GM19467 (cell line): ENCODE measurements around the gene IFT88.

Experiments used
- ATAC-seq: cut with Tn5 transposase; IDR thresholded peaks from one replicate; pipeline ENCODE4 v1.9.1; 2021; ENCODE audit warnings: mild to moderate bottlenecking, moderate library complexity; ENCODE audit not compliant: unreplicated experiment

Gene IFT88

DNA sequence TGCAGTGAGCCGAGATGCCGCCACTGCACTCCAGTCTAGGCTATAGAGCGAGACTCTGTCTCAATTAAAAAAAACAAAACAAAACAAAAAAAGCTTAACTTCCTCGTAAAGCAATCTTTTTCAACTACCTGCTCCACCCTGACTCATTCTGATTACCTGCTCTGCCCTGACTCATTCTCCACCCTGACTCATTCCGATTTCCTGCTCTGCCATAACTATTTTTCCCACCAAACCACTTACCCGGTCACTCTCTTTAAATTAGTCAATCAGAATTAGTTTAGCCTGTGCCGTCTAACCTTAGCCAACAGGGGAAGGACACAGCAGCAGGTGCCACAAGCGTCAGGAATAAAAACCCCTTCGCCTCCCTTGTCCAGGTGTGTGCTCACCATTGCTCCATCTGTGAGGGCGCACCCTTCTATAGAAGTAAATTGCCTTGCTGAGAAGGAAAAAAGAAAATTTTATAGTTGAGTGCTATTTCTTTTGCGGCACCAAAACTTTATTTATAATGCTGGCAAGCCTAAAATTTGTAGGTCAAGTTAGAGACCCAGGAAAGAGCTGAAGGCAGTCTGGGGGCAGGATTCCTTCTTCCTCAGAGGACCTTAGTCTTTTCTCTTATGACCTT, 1.7 kb upstream of the IFT88 start:
- ATAC-seq: no peak

DNA sequence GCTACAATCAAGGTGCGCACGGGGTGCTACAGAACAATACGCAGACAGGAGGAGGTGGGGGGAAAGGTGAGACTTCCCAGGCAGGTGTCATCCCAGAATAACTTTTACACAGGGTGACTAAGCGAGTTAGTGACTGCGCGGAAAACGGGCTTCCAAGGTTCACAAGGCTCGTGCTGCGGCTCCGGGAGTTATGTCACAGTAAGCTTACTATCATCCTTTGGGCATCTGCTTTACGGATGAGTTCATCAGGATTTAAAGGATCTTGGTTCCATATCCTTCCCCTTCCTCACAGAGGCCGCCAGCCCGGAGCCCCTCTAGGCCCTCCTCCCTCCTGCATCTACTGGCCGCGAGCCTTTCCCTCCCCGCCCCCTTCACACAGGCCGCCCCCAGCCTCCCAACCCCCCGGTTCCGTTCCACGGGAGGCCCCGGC, 474 bp upstream of the IFT88 start:
- no peak for ATAC-seq

DNA sequence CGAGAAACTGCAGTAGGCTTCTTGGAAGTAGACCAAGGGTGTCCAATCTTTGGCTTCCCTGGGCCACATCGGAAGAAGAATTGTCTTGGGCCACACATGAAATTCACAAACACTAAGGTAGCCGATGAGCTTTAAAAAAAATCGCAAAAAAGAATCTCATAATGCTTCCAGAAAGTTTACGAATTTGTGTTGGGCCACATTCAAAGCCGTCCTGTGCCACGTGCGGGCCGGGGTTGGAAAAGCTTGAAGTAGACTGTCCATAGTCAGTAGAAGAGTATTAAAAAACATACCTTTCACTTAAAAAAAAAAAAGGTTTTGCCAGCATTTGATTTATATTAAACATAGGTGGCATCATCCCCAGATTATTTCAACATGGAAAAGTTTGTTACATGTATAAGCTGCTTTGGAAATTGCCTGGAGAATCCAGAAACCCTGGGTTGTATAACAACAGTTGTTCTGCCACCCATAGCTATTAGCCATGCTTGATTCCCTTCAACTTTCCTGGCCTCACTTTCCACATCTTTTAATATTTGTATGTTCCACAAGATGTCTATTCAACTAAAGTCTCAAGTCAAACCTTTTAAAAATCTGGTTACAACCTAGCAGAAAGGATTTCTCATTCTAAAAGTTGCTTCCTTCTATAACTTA, 1.0 kb downstream of the IFT88 start:
- no peak for ATAC-seq

DNA sequence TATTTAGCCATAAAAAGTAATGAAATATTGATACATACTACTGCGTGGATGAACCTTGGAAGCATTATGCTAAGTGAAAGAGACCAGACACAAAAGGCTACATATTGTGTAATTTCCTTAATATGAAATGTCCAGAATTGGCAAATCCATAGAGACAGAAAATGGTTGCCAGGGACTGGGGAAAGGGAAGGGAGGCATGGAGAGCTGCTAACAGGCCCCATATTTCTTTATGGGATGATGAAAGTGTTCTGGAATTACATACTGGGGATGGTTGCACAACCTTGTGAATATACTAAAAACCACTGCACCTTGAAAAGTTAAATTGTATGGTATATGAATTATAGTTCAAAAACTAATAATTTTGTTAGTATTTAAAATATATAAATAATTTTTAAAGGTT, 3.6 kb downstream of the IFT88 start:
- ATAC-seq: no peak

GRCh38 chr13:20571676-20572075, 4.7 kb downstream of the IFT88 start:
- no peak for ATAC-seq

DNA sequence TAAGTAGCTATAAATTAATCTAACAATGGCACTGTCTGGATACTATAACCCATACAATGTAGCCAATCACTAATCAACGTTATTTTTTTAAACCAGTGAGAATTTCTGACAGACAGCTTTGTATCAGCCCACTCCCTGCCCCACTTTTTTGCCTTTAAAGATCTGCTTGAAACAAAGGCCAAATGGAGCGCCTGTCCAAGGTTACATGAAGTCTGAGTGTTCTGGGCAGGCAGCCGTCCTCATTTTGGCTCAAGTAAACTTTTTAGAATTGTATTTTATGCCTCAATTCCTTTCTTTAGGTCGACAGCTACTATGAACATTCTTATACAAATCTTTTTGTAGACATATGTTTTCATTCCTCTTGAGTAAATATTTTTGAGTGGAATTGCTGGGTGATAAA, 6.2 kb downstream of the IFT88 start:
- ATAC-seq: no peak

GRCh38 chr13:20573636-20574035, 6.7 kb downstream of the IFT88 start:
- no peak for ATAC-seq

GRCh38 chr13:20579191-20579590, 12.2 kb downstream of the IFT88 start:
- no peak for ATAC-seq

GRCh38 chr13:20580257-20580656, 13.3 kb downstream of the IFT88 start:
- ATAC-seq: no peak

GRCh38 chr13:20582026-20582425, 15.1 kb downstream of the IFT88 start:
- ATAC-seq: no peak

DNA sequence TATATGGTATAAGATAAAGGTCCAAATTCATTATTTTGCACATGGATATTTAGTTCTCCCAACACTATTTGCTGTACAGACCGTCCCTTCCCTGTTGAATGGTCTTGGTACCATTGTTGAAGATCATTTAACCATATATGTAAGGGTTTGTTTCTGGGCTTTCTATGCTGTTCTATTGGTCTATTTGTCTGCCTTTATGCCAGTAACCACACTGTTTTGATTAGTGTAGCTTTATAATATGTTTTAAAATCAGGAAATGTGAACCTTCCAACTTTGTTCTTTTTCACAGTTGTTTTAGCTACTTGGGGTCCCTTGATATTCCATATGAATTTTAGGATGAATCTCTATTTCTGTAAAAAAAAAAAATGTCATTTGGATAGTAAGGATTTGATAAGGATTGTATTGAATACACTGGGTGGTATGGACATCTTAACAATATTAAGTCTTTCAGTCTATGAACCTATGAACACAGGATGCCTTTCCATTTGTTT, 16.9 kb downstream of the IFT88 start:
- ATAC-seq: no peak

- no peak for ATAC-seq
Observed at GRCh38 chr13:20585371-20585770, 18.4 kb downstream of the IFT88 start.

DNA sequence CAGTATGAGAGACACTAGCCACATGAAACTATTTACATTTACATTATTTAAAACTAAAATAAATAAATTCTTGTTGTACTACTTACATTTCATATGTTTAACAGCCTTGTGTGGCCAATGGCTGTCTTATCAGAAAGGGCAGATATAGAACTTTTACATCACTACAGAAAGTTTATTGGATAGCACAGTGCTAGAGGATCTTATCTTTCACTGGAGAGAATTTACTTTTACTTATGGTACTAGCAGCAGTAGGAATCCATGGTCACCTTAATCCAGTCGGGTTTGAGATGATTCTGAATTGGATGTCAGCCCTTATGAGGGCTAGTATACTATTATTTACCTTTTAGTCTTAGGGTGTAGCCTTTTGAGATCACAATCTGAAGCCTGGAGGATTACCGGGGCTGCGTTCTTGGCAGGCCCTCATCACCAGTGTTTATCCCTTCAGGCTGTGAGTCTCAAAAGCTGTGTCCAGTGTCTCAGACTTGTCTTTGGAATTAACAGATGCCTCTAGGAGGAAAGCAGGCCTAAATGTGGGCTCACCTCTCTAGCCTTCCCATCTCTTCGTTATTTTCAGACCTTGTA, 21.7 kb downstream of the IFT88 start:
- ATAC-seq: no peak

GRCh38 chr13:20590561-20590960, 23.6 kb downstream of the IFT88 start:
- ATAC-seq: no peak

GRCh38 chr13:20592606-20593005, 25.6 kb downstream of the IFT88 start:
- no peak for ATAC-seq

- no peak for ATAC-seq
Observed at GRCh38 chr13:20594280-20594679, 27.3 kb downstream of the IFT88 start.

- no peak for ATAC-seq
Observed at GRCh38 chr13:20607015-20607414, 40.1 kb downstream of the IFT88 start.

DNA sequence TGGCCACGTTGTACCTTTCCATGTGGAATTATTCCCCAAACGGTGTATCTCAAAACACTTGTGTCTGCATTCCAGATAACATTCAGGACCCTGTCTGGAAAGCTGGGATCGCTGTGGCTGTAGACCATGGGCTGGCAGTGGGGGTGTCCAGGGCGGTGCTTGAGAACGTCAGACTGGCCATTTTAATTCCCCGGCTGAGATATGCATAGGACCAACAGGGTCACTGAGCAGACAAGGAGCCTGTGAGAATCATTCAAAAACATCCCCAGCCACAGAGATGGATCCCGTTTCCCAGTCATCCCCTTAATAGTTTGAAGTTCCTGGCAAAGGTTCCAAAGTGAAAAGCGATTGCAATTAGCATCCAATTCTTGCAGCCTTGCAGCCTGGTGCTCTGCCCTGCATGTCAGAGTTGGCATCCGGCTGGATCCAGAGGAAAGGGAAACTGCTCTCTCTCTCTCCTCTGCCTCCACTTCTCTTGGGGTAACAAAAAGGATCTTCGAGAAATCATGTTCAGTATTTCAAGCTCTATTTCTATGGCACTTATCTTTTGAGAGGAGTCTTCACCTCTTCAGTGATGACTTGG, 41.6 kb downstream of the IFT88 start:
- ATAC-seq: no peak

GRCh38 chr13:20609145-20609544, 42.2 kb downstream of the IFT88 start:
- no peak for ATAC-seq

- ATAC-seq: no peak
Observed at GRCh38 chr13:20610006-20610405, 43.0 kb downstream of the IFT88 start.

GRCh38 chr13:20616059-20616797, 49.3 kb downstream of the IFT88 start:
- no peak for ATAC-seq
